H1 (cell line): Measurements from ENCODE around the gene TIMM10B. TPM values are rescaled to one million over a fixed set of nuclear protein-coding genes. Genes with fewer than 3 reads are reported as not detected.

Source experiments
- BCL11A ChIP-seq, 2 experiments: IDR thresholded peaks; one replicate each; pipeline ENCODE4 v1.6.1; 2011; ENCODE audit warnings: low read depth in 2 of 2, low read length in 2 of 2, mild to moderate bottlenecking in 2 of 2
- CBX5 ChIP-seq: fragments of 300-800, 300-1000 bp; sonication (generic); IDR thresholded peaks from 2 replicates; pipeline ENCODE4 v1.7.1; 2016; ENCODE audit warnings: antibody characterized with exemption, low read length, low read depth
- CHD2 ChIP-seq: IDR thresholded peaks from 2 replicates; pipeline ENCODE4 v1.6.1; 2012; ENCODE audit warnings: low read length, improper control_type of control experiment
- GABPA ChIP-seq: IDR thresholded peaks from 2 replicates; pipeline ENCODE4 v1.6.1; 2011; ENCODE audit warnings: mild to moderate bottlenecking, low read length, moderate library complexity, borderline replicate concordance; ENCODE audit not compliant: insufficient read depth
- PHF8 ChIP-seq: fragments of 200-600 bp; sonication (generic); conservative IDR thresholded peaks from 2 replicates; pipeline ENCODE4 v1.7.1; 2012; ENCODE audit warnings: low read depth, mild to moderate bottlenecking, inconsistent platforms, low read length, moderate library complexity
- SP1 ChIP-seq: IDR thresholded peaks from 2 replicates; pipeline ENCODE4 v1.6.1; 2011; ENCODE audit warnings: low read depth, low read length
- ZNF274 ChIP-seq: IDR thresholded peaks from 2 replicates; pipeline ENCODE4 v1.7.0; 2012; ENCODE audit warnings: low read length, borderline replicate concordance; ENCODE audit errors: extremely low read depth
- polyA plus RNA-seq, 7 experiments: library from polyadenylated mRNA; depleted of rRNA in 3 of 7; stranded (reverse) in 5 of 7; unstranded in 2 of 7; fragments of >200 nt in 5 of 7; fragments of 200-250 nt in 2 of 7; gene quantifications; 1 replicate in 5 of 7; 2 replicates in 1 of 7; 4 replicates in 1 of 7; pipeline versions ENCODE4 v1.2.1 to v1.2.3, GENCODE V29; 2011 to 2013; ENCODE audit warnings: missing spikeins in 2 of 7, mixed read lengths in 2 of 7
- total RNA-seq: library from RNA; stranded (reverse); fragmentation: NEBNext Ultra II Directional; extraction: Animal tissue kit (Norgen Biotek cat#: 25700); gene quantifications from 2 replicates; pipeline ENCODE4 v1.2.1, GENCODE V29; 2021
- TF ChIP-seq, protein P1 (sequence below): IDR thresholded peaks from 2 replicates; pipeline ENCODE4 v1.6.1; 2012; ENCODE audit warnings: low read length, inconsistent platforms
- TF ChIP-seq, protein P2 (sequence below): IDR thresholded peaks from 2 replicates; pipeline ENCODE4 v1.6.1; 2011; ENCODE audit warnings: low read length, improper control_type of control experiment

The TIMM10B gene
- total and polyA plus RNA-seq, 2 of the 8 experiments (the other 6 are each of a cell fraction or from before 2014, with no cell fraction given), result 38.2 to 47.8 TPM

DNA sequence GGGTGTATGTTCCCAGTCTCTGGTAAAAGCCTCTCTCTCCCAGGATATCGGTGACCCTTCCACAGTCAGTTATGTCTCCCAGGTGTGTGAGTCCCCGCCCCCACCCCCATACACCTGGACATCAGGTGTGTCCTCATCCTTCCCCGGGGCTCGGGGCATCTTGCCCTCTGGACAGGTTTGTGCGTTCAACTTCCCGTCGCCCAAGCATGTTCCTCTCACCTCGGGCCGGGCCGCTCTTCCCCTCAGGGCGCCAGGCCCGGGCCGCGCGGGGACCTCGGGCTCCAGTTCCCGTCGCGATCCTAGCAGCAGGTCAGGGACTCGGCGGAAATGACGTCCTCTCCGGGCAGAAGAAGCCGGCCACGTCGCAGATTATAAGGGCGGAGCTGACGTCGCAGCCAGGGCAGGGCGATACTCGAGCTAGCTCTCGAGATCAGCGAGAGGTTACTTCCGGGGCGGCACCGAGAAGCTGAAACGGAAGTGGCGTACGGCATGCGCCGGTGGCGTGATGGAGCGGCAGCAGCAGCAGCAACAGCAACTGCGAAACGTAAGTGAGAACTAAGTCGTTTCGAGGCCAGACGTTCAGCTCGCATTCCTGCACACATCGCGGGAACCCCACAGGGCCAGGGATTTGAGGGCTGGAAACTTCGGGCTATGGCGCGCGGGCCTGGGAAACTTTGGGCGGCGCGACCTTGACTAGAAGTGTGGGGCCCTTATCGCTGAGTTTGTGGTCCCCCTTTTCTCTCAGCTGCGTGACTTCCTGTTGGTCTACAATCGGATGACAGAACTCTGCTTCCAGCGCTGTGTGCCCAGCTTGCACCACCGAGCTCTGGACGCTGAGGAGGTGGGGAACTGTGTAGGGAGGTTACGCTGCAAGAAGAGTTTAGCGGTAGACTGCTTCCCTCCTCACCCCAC lies at the start of gene TIMM10B, which contains the start of gene ARFIP2 (continued):
- TF ChIP-seq, protein P1, sequence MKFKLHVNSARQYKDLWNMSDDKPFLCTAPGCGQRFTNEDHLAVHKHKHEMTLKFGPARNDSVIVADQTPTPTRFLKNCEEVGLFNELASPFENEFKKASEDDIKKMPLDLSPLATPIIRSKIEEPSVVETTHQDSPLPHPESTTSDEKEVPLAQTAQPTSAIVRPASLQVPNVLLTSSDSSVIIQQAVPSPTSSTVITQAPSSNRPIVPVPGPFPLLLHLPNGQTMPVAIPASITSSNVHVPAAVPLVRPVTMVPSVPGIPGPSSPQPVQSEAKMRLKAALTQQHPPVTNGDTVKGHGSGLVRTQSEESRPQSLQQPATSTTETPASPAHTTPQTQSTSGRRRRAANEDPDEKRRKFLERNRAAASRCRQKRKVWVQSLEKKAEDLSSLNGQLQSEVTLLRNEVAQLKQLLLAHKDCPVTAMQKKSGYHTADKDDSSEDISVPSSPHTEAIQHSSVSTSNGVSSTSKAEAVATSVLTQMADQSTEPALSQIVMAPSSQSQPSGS, result 0 out of 2 replicates have a peak, but pooled peaks have one; percentile 61
- TF ChIP-seq GABPA, result peak; percentile 92
- TF ChIP-seq, protein P2, sequence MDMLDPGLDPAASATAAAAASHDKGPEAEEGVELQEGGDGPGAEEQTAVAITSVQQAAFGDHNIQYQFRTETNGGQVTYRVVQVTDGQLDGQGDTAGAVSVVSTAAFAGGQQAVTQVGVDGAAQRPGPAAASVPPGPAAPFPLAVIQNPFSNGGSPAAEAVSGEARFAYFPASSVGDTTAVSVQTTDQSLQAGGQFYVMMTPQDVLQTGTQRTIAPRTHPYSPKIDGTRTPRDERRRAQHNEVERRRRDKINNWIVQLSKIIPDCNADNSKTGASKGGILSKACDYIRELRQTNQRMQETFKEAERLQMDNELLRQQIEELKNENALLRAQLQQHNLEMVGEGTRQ, result no peak
- TF ChIP-seq BCL11A (IDR thresholded peaks at IDR 0.05; ENCODE audit: low read depth in 2 of 2, low read length in 2 of 2), result no peak
- no peak for TF ChIP-seq ZNF274
- TF ChIP-seq CHD2, result peak; percentile 74; the same call in 1 of the 2 replicates
- peak; percentile 95 for TF ChIP-seq PHF8
- TF ChIP-seq SP1, result peak; percentile 40; the same call in 1 of the 2 replicates
- TF ChIP-seq CBX5, result no peak
